LNCAP (cell line): ENCODE results near the gene CCDC97.

Experiments
- TF ChIP-seq, protein P1 (sequence below): fragments of 450-650 bp; IDR thresholded peaks from 2 replicates; pipeline ENCODE4 v1.5.1; 2017; ENCODE audit warnings: mild to moderate bottlenecking

Gene CCDC97

GRCh38 chr19:41300555-41300954 is 9.4 kb upstream of the CCDC97 start:
- TF ChIP-seq, protein P1, sequence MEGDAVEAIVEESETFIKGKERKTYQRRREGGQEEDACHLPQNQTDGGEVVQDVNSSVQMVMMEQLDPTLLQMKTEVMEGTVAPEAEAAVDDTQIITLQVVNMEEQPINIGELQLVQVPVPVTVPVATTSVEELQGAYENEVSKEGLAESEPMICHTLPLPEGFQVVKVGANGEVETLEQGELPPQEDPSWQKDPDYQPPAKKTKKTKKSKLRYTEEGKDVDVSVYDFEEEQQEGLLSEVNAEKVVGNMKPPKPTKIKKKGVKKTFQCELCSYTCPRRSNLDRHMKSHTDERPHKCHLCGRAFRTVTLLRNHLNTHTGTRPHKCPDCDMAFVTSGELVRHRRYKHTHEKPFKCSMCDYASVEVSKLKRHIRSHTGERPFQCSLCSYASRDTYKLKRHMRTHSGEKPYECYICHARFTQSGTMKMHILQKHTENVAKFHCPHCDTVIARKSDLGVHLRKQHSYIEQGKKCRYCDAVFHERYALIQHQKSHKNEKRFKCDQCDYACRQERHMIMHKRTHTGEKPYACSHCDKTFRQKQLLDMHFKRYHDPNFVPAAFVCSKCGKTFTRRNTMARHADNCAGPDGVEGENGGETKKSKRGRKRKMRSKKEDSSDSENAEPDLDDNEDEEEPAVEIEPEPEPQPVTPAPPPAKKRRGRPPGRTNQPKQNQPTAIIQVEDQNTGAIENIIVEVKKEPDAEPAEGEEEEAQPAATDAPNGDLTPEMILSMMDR = no peak

GRCh38 chr19:41302624-41303351 is 7.2 kb upstream of the CCDC97 start:
- TF ChIP-seq, protein P1 = no peak

DNA sequence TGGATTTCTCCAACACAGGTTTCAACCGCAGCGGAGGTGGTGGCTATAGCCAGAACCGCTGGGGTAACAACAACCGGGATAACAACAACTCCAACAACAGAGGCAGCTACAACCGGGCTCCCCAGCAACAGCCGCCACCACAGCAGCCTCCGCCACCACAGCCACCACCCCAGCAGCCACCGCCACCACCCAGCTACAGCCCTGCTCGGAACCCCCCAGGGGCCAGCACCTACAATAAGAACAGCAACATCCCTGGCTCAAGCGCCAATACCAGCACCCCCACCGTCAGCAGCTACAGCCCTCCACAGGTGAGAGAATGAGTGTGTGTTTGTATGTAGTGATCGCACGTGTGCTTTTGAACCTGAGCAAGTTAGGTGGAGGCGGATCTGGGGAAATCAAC is 6.0 kb upstream of the CCDC97 start:
- TF ChIP-seq, protein P1 = no peak

- TF ChIP-seq, protein P1 = no peak
These were observed 5.1 kb upstream of the CCDC97 start for GRCh38 chr19:41304706-41305483.

DNA sequence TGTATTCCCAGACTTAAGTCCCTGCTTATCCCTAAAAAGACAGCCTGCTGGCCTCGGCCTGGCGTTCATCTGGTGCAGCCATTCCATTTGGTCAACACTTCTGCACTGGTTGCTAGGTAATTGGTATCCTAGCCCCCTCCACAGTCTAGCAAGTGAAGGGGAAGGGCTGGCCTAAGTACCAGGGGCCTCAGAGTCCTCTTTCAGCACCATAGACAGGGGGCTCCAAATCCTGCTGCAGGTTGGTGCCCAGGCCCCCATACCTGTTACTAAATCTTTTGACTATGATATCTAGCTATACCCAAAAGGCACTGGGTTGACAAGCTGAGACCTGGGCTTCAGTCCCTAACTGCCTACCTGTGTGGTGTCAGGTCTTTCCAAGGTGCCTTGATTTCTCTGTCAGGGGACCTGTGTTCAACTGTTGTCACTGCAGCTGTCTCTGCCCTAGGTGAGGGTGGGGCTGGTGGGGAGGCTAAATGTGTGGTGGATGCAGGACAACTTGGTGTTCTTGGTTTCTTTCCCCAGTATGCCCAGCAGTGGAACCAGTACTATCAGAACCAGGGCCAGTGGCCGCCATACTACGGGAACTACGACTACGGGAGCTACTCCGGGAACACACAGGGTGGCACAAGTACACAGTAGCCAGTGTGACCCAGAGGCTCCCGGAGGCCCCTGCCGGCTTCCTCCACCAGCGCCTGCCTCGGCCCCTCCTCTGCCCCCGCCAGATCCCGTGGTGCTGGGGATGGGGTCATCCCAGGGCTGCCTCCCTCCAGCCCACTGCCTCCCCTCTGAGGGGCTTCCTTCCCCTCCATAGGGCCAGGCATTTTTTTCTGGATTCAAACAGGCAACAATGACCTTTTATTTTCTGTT is 3.8 kb upstream of the CCDC97 start:
- TF ChIP-seq, protein P1 = no peak

GRCh38 chr19:41307090-41307875 is 2.7 kb upstream of the CCDC97 start:
- TF ChIP-seq, protein P1 = no peak

DNA sequence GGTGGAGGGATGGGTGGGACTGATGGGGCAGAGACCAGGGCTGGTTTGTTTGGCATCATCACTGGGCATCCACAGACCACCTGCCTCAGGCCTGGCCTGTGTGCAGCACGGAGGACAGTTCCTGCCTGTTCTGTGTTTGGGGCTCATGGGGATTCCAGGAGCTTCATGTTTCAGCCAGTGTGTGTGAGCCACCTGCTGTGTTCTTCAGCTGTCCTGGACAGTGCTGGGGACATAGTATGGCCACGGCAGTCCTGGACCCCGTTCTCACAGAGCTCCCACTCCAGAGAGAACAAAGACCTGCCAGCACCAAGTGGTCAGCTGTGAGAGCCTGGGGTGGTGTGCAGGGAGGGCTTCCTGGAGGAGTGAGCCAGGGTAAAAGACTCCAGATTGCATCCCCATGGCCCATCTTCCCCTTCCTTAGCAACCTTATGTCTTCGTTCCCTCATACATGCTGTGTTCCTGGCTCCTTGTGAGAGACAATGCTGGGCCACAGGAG is 2.0 kb upstream of the CCDC97 start:
- TF ChIP-seq, protein P1 = no peak
